NCI-H1436 (cell line): ENCODE data around the gene ZCCHC7.

ENCODE experiments used
- DNase-seq: peaks from one replicate; lab custom pipeline; 2025; lab: John Stamatoyannopoulos, UW

ZCCHC7 gene

DNA sequence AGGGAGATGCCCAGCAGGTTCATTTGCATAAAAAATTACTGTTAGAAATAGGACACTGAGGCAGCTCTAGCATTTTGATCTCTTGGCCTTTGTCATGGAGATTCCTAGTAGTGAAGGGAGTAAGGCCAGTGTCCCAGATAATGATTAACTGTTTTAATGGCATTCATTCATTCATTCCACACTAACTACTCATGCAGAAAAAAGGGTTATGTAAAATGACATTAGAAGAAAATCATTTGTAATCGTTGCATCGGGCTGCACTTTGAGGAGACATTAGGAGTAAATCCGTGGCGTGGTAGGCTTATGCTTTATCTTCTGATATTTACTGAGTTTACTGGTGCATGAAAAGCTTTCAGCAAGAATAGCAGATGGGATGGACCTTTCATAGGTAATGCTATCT lies 219.5 kb downstream of the ZCCHC7 start:
- no peak for DNase-seq

DNA sequence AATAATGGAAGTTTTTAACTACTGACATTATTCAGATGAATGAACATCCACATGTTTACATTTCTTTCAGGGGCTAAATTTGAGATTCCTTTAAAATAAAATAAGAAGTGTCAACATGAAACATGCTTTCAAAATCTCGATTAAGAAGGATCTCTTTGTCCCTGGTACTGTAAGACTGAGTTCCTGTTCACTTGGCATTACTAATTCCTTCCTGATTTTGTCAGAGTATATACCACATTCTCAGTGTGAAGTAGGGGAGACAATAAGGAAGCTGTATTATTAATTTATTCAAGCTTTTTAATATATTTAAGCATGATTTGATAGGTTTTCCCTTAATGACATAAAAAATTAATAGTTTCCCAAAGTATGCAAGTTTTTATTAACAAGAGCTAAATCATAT lies 220.6 kb downstream of the ZCCHC7 start:
- DNase-seq, result no peak

DNA sequence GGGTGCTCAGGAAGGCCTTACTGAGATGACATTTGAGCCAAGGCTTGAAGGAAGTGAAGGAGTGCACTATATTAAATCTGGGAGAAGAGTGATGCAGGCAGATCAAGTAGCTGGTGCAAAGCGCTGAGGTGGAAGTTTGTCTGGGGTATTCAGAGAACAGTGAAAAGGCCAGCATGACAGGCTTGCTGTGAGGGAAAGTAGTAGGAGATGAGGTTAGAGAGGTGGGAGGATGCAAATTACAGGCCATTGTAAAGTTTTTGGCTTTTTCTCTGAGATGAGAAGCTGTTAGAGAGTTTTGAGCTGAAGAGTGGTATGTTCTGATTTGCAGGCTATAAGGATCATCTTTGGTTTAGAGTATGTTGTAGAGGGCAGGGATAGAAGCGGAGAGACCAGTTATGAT lies 221.3 kb downstream of the ZCCHC7 start:
- no peak for DNase-seq

DNA sequence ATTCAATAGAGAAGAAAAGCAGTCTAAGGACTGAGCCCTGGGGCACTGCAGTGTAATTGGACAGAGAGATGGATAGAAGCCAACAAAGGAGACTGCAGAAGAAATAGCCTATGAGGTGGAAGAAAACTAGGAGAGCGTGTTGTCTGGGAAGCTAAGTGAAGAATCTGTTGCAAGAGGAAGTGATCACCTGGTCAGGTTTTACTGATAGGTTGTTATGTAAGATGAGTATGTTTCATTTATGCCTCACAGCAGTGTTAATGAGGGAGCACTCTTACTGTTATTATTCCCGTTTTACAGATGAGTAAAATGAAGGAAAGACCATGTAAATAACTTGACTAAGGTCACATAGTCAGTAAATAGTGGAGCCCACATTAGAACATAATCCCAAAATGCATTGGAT lies 222.1 kb downstream of the ZCCHC7 start:
- DNase-seq, result no peak

DNA sequence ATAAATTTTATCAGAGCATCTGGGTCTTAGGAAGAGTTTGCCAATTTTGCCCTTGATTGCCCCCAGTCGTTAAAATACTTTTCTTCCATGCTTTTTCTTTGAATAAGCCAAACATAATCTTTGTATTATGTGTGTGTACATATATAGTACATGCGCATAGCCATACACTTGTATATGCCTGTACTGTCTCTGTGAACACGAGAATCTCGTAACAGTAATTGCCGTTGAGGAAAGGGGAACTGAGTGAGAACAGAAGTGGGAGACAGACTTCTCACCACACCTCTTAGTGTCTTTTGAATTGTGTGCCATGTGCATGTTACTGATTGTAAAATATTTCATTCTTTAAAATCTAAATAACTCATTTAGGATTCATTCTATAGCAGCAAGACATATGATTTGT lies 222.5 kb downstream of the ZCCHC7 start:
- no peak for DNase-seq

DNA sequence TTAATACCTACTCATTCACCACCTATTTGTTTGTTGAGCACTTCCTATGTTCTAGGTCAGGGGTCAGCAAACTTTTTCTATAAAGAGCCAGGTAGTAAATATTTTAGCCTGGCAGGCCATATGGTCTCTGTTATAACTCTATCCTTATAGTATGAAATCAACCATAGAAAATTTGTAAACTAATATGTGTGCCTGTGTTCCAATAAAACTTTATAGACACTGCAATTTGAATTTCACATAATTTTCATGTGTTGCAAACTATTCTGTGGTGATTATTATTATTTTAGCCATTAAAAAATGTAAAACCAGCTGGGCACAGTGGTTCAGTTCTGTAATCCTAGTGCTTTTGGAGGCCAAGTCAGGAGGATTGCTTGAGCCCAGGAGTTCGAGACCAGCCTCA lies 223.3 kb downstream of the ZCCHC7 start:
- DNase-seq, result no peak

DNA sequence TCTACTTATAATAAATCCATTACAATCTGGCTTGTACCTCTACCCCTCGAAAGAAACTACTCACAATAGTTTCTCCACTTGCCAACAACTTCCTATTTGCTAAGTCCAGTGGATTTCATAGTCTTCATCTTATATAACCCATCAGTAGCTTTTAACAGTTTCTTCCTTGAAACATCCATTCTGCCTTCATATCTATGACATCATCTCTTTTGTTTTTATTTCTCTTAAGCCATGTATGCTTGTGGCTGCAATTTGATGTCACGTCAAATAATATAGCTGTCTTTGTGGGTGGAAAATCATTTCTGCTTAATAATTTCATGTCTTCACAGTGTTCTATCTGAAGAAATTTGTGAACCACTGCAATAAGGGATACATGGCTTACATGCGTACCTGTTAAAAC lies 224.7 kb downstream of the ZCCHC7 start:
- DNase-seq, result no peak

DNA sequence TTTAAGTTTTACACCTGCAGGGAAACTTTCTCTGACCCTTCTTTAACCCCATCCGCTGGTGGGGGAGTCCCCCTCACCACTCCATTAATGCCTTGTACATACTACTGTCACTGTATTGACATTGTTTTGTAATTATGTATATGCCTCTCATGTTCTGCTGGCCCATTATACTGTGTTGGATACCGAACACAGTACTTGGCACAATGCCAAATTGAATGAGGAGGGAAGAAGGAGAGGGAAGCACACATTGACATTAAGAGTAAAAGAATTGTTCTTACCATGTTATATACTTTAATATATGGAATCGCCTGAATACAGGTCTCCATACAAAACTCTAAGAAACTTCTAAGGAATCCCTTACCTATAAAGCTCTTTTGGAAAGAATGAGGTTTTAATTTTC lies 228.5 kb downstream of the ZCCHC7 start:
- no peak for DNase-seq

DNA sequence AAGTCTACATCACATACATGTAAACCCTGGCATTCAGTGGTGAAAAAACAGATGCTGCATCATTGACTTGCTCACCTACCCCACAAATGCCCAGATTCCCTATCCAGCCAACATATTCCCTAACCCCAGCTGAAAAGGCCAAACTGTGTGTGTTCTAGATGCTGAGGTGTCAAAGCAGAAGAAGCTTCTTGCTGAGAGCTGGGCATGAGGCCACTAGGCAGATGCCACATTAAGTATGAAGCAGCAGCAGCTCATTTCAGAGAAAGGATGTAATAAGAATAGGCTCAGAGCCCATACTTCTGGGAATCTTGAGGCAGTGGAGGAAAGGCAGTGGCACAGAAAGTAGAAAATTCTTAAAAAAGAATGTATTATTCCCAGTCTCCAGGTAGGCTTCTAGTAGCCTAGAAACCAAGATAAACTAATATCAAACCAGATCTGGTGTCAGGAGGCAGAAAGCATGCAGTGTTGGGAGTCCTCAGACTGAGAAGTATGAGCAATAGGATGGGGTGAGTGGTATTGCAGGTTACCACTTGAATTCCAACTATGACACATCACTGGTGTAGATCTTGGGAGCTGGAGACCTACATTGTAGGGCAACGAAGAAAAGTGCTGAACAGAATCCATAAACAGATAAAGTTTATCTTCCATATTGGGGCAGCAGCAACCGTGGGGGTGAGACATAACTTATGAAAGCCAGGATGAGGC lies 230.3 kb downstream of the ZCCHC7 start:
- no peak for DNase-seq

DNA sequence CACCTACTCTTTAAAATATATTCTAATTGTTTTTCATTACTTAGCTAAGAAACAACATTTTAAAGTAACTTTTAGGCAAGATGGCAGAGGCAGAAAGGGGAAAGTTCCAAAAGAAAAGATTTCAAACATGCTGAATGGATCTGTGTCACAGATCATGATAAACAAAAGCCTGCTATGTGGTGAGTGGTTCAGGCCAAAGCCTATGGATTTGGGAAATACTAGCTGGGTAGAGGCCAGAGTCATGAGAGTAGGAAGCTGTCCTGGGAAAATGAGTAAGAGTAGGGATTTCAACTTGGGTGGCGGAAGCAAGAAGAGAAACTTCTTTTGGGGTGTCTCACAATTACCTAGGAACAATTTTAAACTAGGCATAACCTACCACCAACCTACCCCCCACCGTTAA lies 233.4 kb downstream of the ZCCHC7 start:
- no peak for DNase-seq

DNA sequence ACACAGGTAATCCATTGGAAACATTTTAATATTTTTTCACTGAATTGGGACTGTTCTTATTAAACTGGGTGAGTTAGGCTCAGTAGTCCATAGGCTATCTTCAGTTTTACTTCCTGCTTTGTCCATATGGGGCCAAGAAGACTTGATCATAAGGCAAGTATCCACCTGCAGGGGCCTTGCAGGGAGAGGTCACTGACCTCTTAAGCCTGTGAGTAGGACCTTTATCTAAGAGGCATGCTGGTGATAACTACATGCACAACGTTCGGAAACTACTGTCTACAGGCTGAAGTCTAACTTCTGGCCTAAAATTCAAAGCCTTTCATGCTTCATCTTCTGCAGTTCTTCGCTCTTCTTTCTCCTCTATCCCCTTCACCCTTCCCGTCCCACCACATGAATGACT lies 242.1 kb downstream of the ZCCHC7 start:
- no peak for DNase-seq

DNA sequence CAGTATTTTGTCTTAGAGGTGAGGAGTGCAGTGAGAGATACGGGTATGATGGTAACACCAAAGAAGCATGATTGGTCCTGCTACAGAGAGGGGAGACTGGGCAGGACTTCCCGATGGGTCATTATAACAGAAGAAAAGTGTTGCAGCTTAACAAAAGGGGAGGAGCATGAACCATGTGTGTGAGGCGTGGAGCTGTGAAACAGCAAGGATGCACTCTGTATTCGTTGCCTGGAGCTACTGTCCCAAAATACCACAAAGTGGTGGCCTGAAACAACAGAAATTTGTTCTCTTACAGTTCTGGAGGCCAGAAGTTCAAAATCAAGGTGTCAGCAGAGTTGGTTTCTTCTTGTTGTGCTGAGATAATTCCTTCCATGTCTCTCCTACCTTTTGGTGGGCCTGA lies 242.8 kb downstream of the ZCCHC7 start:
- DNase-seq, result no peak

DNA sequence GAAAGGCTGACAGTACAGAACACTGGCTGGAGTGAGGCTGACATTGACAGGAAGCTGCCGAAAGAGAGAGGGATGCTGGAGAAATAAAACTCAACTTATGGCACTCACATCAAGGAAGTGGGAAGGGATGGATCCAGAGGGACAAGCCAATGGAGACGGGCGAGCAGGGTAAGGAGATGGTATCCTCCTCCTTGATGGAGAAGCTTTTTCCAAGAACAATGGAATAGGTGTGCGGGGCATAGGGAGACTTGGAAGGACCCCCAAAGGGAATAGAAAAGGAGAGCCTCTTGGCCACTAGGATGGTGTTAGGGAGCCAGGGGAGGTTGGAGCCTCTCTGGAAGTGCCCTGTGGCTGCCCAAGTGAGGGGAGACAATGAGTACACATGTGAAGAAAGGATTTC lies 243.8 kb downstream of the ZCCHC7 start:
- DNase-seq, result no peak

DNA sequence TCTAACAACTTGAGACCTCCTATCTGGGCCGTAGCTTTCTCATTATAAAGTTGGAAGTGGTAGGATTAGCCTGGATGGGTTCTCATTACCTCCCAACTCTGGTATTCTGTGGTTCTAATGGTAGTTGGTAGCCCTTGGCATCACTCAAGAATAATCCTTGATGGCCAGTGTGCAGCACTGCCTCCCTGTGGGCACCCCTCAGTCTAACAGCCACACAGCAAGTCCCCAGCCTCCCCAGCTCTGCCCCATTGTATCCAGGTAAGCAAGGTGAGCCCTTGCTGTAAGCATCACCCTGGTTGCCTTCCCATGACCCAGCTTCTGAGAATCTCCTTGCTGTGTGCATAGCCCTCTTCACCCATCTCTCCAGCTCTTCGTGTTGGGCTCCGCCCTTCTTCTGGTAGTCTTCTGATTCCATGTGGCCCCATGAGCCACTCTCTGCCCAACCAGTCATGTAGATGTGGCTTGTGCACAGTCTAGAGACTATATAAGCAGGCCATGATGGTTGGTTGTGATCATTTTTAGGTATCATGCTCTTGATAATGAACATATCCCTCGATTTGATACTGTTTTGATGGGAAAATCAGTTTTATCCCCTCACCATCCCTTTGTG lies 244.5 kb downstream of the ZCCHC7 start:
- no peak for DNase-seq

DNA sequence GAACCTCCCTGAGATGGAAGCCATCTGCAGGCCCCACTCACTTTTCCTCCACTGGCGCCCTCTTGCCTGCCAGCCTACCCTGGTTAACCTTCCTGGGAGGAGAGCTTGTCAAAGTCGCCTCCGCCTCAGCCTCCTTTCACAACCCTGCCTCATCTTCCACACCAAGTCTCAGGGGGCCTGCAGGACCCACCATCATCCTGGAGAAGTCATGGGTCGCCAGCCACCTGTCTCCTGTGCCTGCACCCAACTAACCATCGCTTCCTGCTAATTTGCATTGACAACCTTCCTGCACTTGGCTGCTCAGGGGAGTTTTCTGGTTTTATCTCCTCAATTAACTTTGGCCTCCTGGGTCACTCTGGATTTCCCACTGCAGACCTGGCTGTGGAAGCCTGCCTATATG lies 249.3 kb downstream of the ZCCHC7 start:
- no peak for DNase-seq

DNA sequence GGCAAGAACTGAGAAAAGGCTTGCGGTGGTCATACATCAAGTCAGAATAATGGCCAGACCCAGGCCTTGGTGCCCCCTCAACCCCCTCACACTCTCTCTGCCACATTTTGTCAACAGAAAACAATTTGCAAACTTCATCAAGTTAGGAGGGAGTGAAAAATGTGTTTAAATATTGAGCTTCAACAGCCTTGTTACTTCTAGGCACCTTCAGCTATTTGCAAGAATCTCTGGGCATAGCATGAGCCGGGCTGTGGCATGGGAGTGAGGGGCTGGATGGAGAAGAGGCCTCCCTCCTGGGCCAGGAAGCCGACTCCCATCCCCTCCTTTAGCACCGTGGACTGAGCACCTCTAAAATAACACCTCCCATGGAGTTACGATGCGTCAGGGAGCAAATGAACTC lies 249.9 kb downstream of the ZCCHC7 start:
- DNase-seq, result no peak

DNA sequence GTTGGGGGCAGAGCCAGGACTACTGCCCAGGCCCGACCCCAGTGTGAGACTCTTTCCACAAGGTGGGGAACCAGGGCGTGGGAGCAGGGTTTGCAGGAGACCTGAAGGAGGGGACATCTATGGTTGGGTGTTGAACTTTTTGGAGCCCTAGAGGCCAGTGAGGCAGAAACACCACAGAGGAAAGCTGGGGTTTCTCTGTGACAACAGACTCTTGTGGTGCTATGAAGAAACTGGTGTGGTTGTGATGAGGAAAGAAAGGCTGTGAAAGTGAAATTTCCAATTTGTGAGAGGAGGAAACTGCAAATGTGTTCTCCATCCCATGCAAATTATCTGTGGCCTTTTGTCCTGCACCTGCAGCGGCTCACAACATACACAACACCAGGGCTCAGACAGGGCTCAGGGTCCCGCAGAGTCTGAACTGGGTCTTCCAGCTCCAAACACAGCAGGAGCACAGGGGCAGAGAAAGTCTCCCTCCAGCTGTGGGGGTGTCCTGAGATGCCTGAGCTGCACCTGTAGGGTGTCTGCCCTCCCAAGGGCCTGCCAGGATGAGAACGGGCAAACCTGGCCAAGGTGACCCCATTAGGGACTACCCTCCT lies 250.7 kb downstream of the ZCCHC7 start:
- no peak for DNase-seq

DNA sequence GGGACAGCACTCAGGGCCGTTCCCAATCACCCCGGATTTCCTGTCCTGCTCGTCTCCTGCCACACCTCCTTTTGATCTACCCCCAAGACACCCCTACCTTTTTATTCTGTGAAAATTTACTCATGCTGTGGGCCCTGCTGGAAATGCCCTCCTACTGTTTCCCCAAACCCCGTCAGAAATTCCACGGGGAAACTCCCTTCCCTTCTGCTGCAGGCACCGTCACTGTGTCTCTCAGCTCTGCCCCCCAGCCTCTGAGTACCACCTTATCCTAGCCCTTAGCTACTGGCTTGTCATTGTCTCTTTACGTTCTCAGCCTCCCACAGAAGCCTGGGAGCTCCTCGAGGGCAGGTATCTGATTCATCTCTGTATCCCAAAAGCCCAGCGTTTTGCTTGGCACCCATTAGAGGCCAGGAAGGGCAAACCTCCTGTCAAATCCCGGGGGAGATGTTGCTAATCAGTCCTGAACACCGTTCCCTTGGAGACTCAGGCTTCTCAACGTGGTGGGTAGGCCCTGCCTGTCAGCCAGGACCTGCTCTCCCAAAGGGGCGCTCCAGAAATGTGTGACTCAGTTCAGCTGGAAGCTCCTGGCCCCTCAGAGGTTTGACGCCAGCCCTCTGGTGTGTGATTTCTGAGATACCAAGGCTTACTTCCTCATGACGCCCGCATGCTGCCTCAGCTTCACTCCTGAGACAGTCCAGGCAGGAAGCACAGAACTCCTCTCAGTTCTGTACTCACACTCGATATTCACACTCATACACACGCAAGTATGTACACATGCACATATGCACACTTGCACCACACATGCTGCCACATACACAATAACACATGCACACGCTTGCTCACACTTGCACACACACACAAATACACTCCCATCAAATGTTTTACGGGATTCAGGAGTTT lies 251.4 kb downstream of the ZCCHC7 start:
- peak; percentile 46 for DNase-seq

DNA sequence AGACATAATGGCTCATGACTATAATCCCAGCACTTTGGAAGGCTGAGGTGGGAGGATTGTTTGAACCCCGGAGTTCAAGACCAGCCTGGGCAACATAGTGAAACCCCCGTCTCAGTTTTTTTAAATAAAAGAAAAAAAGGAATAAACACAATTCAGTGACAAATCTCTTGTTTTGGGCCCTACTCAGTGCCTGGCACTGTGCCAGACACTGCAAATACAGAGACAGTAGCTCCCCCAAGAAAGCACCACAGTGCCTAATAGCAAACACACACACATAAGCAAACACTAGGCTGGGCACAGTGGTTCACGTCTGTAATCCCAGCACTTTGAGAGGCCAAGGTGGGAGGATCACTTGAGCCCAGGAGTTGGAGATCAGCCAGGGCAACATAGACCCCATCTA lies 252.5 kb downstream of the ZCCHC7 start:
- DNase-seq, result no peak

DNA sequence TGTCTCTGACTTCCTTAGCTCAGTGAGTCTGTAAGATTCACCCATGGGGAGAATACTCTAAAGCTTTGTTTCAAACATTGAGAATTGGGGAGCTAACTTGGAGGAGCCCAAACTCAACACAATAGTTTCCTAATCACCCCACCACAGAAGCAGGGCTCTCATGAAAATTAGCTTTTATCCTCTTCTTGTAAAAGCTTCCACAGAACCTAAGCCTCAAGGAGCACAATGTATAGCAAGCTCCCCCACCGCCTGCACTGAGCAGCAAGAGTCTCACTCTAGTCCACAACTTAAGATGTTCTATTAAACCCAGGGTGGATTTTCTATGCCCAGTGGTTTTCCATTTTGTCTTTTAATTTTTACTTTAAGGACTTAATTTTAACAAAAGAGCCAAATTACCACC lies 253.2 kb downstream of the ZCCHC7 start:
- DNase-seq, result no peak

DNA sequence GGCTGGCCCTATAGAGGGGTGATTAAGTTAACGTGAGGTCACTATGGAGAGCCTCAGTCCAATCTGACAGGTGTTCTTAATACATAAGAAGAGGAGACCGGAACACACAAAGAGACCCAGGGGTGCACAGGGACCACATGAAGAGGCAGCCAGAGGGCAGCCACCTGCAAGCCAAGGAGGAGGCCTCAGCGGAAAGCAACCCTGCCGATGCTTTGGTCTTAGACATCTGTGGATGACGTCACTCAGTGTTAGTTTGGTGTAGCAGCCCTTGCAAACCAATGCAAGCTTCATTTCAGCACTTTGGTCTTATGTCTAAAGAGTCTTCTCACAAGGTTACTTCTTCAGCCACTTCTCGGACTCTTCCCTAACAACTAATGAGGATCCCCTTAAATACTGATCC lies 254.5 kb downstream of the ZCCHC7 start:
- DNase-seq, result no peak

DNA sequence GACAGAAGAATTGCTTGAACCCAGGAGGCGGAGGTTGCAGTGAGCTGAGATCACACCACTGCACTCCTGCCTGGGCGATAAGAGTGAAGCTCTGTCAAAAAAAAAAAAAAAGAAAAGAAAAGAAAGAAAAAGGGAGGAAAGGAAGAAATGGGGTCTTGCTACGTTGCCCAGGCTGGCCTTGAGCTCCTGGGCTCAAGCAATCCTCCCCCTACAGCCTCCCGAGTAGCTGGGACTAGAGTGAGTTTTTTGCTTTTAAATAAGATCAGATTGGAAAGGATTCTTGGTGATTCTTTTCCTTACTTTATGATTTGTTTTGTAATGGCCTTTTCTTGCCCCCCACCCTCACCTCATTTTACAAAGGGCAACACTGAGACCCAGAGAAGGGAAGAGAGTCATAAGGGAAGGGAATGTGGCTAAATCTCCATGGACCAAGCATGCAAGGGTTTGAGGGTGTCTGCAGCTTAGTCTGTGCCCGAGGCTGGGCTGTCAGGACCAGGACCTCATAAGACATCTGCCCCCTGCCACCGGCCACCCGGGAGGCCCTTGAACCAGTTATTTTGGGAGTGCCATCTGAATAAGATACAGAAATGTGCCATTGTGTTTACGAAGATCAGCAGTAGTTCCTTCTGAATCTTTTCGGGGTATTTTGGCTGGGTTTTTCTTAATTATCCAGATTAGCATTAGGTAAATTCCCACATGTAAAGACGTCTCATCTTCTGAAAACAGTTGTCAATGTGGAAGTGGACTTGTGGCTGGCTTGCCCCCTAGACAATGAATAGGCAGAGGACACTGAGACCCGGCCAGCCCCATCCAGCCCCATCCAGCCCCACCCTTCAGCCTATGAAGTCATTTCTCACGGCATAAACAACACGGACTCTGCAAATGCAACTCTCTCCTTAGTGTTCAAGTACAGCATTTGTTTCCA lies 257.6 kb downstream of the ZCCHC7 start:
- no peak for DNase-seq
